Left ventricle myocardium inferior (tissue), 1 donor: ENCODE data around the gene GJE1. TPM values are rescaled to one million over a fixed set of nuclear protein-coding genes. Genes with fewer than 3 reads are reported as not detected.

Source experiments
- DNase-seq: peaks from one replicate; pipeline ENCODE4 v3.0.0-alpha.2; 2020
- H3K27ac ChIP-seq: fragments of 200-600 bp; replicated peaks from 2 replicates; pipeline ENCODE4 v1.8.0; 2021
- H3K27me3 ChIP-seq: fragments of 200-600 bp; 2 replicates; pipeline ENCODE4 v1.8.0; 2021; ENCODE audit warnings: low read depth
- H3K36me3 ChIP-seq: fragments of 200-600 bp; 2 replicates; pipeline ENCODE4 v1.8.0; 2021
- H3K4me1 ChIP-seq: fragments of 200-600 bp; 2 replicates; pipeline ENCODE4 v1.8.0; 2021
- H3K4me3 ChIP-seq: fragments of 200-600 bp; 2 replicates; pipeline ENCODE4 v1.8.0; 2021; ENCODE audit warnings: mild to moderate bottlenecking, moderate library complexity
- H3K9me3 ChIP-seq: fragments of 200-600 bp; replicated peaks from 2 replicates; pipeline ENCODE4 v1.8.0; 2021
- CTCF ChIP-seq: fragments of 200-600 bp; IDR thresholded peaks from 2 replicates; pipeline ENCODE4 v1.8.0; 2021; ENCODE audit warnings: antibody characterized with exemption, mild to moderate bottlenecking, borderline replicate concordance
- intact Hi-C: fragments of 100-400 bp; cut with micrococcal nuclease; formaldehyde crosslinking; loops from one replicate; pipeline ENCODE4 v1.11.0; 2022
- total RNA-seq: library from RNA; stranded (reverse); fragmentation: NEBNext Ultra II Directional; extraction: Animal tissue kit (Norgen Biotek cat#: 25700); gene quantifications from one replicate; pipeline ENCODE4 v1.2.1, GENCODE V29; 2021
- donor health status: DM: no; HTN: yes; CAD: no; lungs with severe emphysema.

The GJE1 gene
- total RNA-seq, 1 donor from 2014 or later: not detected

- H3K27ac ChIP-seq: no peak overlapping the region
- no peak overlapping the region for H3K4me3 ChIP-seq
- H3K4me1 ChIP-seq: no peaks in the 10 kb centered on the region
- no peaks in the 10 kb centered on the region for H3K36me3 ChIP-seq
- intact Hi-C loops: loop anchor here (10.0 kb wide), 1 partner anchor 443 kb away; no protein-coding TSS in a partner anchor
- no peak for TF ChIP-seq CTCF
- H3K9me3 ChIP-seq: no peaks in the 10 kb centered on the region
- H3K27me3 ChIP-seq: no peaks in the 10 kb centered on the region
- DNase-seq: no peak
Observed at GRCh38 chr6:142117366-142117765, 15.4 kb upstream of the GJE1 start.

GRCh38 chr6:142118328-142118727 lies 14.4 kb upstream of the GJE1 start:
- intact Hi-C loops: loop anchor here (10.0 kb wide), 1 partner anchor 444 kb away; no protein-coding TSS in a partner anchor
- no peak for DNase-seq
- TF ChIP-seq CTCF: no peak

GRCh38 chr6:142118925-142119324 lies 13.8 kb upstream of the GJE1 start:
- no peaks in the 10 kb centered on the region for H3K4me1 ChIP-seq
- no peak overlapping the region for H3K4me3 ChIP-seq
- H3K36me3 ChIP-seq: no peaks in the 10 kb centered on the region
- H3K9me3 ChIP-seq: no peaks in the 10 kb centered on the region
- no peak overlapping the region for H3K27ac ChIP-seq
- DNase-seq: no peak
- H3K27me3 ChIP-seq: no peaks in the 10 kb centered on the region
- TF ChIP-seq CTCF: no peak
- intact Hi-C loops: loop anchor here (10.0 kb wide), 1 partner anchor 444 kb away; no protein-coding TSS in a partner anchor

More at GRCh38 chr6:142118328-142118727, 14.4 kb upstream of the GJE1 start:
- no peaks in the 10 kb centered on the region for H3K27me3 ChIP-seq
- H3K36me3 ChIP-seq: no peaks in the 10 kb centered on the region
- no peaks in the 10 kb centered on the region for H3K9me3 ChIP-seq
- H3K4me1 ChIP-seq: no peaks in the 10 kb centered on the region
- no peak overlapping the region for H3K27ac ChIP-seq
- no peak overlapping the region for H3K4me3 ChIP-seq

- H3K36me3 ChIP-seq: no peaks in the 10 kb centered on the region
- DNase-seq: no peak
- no peak overlapping the region for H3K4me3 ChIP-seq
- TF ChIP-seq CTCF: no peak
- no peak overlapping the region for H3K27ac ChIP-seq
- intact Hi-C loops: no loop called here
- H3K9me3 ChIP-seq: no peaks in the 10 kb centered on the region
- H3K27me3 ChIP-seq: no peaks in the 10 kb centered on the region
- H3K4me1 ChIP-seq: no peaks in the 10 kb centered on the region
Observed at GRCh38 chr6:142121342-142121741, 11.4 kb upstream of the GJE1 start.

GRCh38 chr6:142130814-142131213 lies 1.9 kb upstream of the GJE1 start:
- no peak for TF ChIP-seq CTCF
- peaks cover 8% of the 10 kb centered on the region for H3K27me3 ChIP-seq
- no peak for DNase-seq
- H3K27ac ChIP-seq: no peak overlapping the region
- intact Hi-C loops: no loop called here
- H3K4me1 ChIP-seq: no peaks in the 10 kb centered on the region
- H3K4me3 ChIP-seq: no peak overlapping the region
- peaks cover 11% of the 10 kb centered on the region for H3K9me3 ChIP-seq
- no peaks in the 10 kb centered on the region for H3K36me3 ChIP-seq
